ENCODE measurements around the gene DNPEP.
"Not testable (repeated sequence)": the region's sequence is repeated elsewhere in the genome, so short reads cannot be mapped to it uniquely, and the experiment has no call there.

DNPEP gene

GRCh38 chr2:219419012-219419324 lies 31.3 kb upstream of the DNPEP start:
- no peak for DNase-seq (ENCODE audit: low spot score)

GRCh38 chr2:219418155-219419011 lies 30.7 kb upstream of the DNPEP start, which contains the start of gene DES:
Gene DES, plus strand, starts transcription at chr2:219418377. Its CDS starts 86 bp downstream, at chr2:219418463.
- DNase-seq (ENCODE audit: low spot score) = no peak

GRCh38 chr2:219417374-219417773 lies 29.7 kb upstream of the DNPEP start:
- no peak for DNase-seq (ENCODE audit: low spot score)

GRCh38 chr2:219416938-219417337 lies 29.2 kb upstream of the DNPEP start:
- DNase-seq (ENCODE audit: low spot score) = no peak

GRCh38 chr2:219416235-219416602 lies 28.5 kb upstream of the DNPEP start:
- DNase-seq (ENCODE audit: low spot score) = no peak

GRCh38 chr2:219415580-219416234 lies 28.0 kb upstream of the DNPEP start:
- DNase-seq (ENCODE audit: low spot score) = no peak

- no peak for DNase-seq (ENCODE audit: low spot score)
These were observed 27.1 kb upstream of the DNPEP start for GRCh38 chr2:219414857-219415256.

GRCh38 chr2:219410390-219410789 lies 22.7 kb upstream of the DNPEP start:
- DNase-seq (ENCODE audit: low spot score) = no peak

- DNase-seq (ENCODE audit: low spot score) = no peak
These were observed 21.9 kb upstream of the DNPEP start for GRCh38 chr2:219409619-219410018.

GRCh38 chr2:219408631-219409030 lies 20.9 kb upstream of the DNPEP start:
- no peak for DNase-seq (ENCODE audit: low spot score)

GRCh38 chr2:219408204-219408603 lies 20.5 kb upstream of the DNPEP start:
- no peak for DNase-seq (ENCODE audit: low spot score)

GRCh38 chr2:219407343-219407742 lies 19.6 kb upstream of the DNPEP start:
- not testable (repeated sequence) for DNase-seq (ENCODE audit: low spot score)

- DNase-seq (ENCODE audit: low spot score) = no peak
These were observed 19.1 kb upstream of the DNPEP start for GRCh38 chr2:219406861-219407230.

- no peak for DNase-seq (ENCODE audit: low spot score)
These were observed 18.5 kb upstream of the DNPEP start for GRCh38 chr2:219405958-219406860.

GRCh38 chr2:219405451-219405850 lies 17.7 kb upstream of the DNPEP start:
- DNase-seq (ENCODE audit: low spot score) = no peak

GRCh38 chr2:219404954-219405353 lies 17.2 kb upstream of the DNPEP start:
- no peak for DNase-seq (ENCODE audit: low spot score)

- no peak for DNase-seq (ENCODE audit: low spot score)
These were observed 16.7 kb upstream of the DNPEP start for GRCh38 chr2:219404291-219404910.

GRCh38 chr2:219403861-219404260 lies 16.1 kb upstream of the DNPEP start:
- DNase-seq (ENCODE audit: low spot score) = no peak

- peak; percentile 72 for DNase-seq (ENCODE audit: low spot score)
These were observed 15.2 kb upstream of the DNPEP start for GRCh38 chr2:219402665-219403515.

- DNase-seq (ENCODE audit: low spot score) = no peak
These were observed 13.9 kb upstream of the DNPEP start for GRCh38 chr2:219401606-219402005.

- no peak for DNase-seq (ENCODE audit: low spot score)
These were observed 12.8 kb upstream of the DNPEP start for GRCh38 chr2:219400562-219400961.
